Nephron (organoid): Measurements from ENCODE around the gene ZNF638.

Source experiments
- H3K27ac Mint-ChIP-seq, 3 experiments: 2 replicates each; pipeline ENCODE4 v1.8.0; 2020; ENCODE audit warnings: mixed read lengths in 3 of 3, mild to moderate bottlenecking in 2 of 3, moderate library complexity in 1 of 3
- H3K27me3 Mint-ChIP-seq: 2 replicates; pipeline ENCODE4 v1.8.0; 2021; ENCODE audit warnings: low read depth, mild to moderate bottlenecking, moderate library complexity, mixed read lengths
- H3K36me3 Mint-ChIP-seq: 2 replicates; pipeline ENCODE4 v1.8.0; 2020; ENCODE audit warnings: low read depth, mixed read lengths
- H3K4me1 Mint-ChIP-seq: 2 replicates; pipeline ENCODE4 v1.8.0; 2020; ENCODE audit warnings: mixed read lengths
- H3K4me3 Mint-ChIP-seq, 3 experiments: 2 replicates each; pipeline ENCODE4 v1.8.0; 2020; ENCODE audit warnings: mild to moderate bottlenecking in 3 of 3, mixed read lengths in 3 of 3, moderate library complexity in 2 of 3
- H3K9me3 Mint-ChIP-seq: 2 replicates; pipeline ENCODE4 v1.8.0; 2020; ENCODE audit warnings: mixed read lengths
- TF ChIP-seq, protein P1 (sequence below), 3 experiments: fragments of 200-600 bp; sonication (generic); IDR thresholded peaks; one replicate each; pipeline ENCODE4 v1.5.0; 2021; ENCODE audit warnings: antibody characterized with exemption in 3 of 3; ENCODE audit not compliant: unreplicated experiment in 3 of 3

ZNF638 gene

DNA sequence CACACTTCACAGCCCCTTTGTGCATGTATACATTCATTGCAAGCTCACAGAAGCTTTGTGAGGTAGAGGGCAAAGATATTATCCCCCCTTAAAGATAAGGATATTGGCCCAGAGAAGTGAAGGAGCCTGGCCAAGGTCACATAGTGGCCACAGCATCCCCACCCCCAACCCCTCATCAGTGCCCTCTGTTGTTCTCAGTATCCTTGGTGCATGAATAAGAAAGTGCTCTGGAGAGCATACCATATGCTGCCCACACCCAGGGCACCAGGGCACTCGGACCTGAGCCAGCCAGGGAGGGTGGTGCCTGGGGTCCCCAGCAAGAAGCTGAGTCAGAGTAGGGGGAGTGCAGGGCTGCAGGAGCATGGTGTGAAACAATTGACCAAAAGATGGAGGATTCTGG lies 125.0 kb downstream of the ZNF638 start:
- H3K27me3 Mint-ChIP-seq: peaks cover 38% of the 10 kb centered on the region
- TF ChIP-seq, protein P1, sequence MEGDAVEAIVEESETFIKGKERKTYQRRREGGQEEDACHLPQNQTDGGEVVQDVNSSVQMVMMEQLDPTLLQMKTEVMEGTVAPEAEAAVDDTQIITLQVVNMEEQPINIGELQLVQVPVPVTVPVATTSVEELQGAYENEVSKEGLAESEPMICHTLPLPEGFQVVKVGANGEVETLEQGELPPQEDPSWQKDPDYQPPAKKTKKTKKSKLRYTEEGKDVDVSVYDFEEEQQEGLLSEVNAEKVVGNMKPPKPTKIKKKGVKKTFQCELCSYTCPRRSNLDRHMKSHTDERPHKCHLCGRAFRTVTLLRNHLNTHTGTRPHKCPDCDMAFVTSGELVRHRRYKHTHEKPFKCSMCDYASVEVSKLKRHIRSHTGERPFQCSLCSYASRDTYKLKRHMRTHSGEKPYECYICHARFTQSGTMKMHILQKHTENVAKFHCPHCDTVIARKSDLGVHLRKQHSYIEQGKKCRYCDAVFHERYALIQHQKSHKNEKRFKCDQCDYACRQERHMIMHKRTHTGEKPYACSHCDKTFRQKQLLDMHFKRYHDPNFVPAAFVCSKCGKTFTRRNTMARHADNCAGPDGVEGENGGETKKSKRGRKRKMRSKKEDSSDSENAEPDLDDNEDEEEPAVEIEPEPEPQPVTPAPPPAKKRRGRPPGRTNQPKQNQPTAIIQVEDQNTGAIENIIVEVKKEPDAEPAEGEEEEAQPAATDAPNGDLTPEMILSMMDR (IDR thresholded peaks at IDR 0.05; ENCODE audit: unreplicated experiment in 3 of 3): no peak
- peaks cover 62% of the 10 kb centered on the region for H3K4me1 Mint-ChIP-seq
- H3K9me3 Mint-ChIP-seq: no peaks in the 10 kb centered on the region
- H3K36me3 Mint-ChIP-seq: no peaks in the 10 kb centered on the region
- H3K27ac Mint-ChIP-seq: peak overlapping the region in 2 of 3 experiments; percentile 19 to 82
- peak overlapping the region; percentile 48 to 56 (median 50) for H3K4me3 Mint-ChIP-seq

DNA sequence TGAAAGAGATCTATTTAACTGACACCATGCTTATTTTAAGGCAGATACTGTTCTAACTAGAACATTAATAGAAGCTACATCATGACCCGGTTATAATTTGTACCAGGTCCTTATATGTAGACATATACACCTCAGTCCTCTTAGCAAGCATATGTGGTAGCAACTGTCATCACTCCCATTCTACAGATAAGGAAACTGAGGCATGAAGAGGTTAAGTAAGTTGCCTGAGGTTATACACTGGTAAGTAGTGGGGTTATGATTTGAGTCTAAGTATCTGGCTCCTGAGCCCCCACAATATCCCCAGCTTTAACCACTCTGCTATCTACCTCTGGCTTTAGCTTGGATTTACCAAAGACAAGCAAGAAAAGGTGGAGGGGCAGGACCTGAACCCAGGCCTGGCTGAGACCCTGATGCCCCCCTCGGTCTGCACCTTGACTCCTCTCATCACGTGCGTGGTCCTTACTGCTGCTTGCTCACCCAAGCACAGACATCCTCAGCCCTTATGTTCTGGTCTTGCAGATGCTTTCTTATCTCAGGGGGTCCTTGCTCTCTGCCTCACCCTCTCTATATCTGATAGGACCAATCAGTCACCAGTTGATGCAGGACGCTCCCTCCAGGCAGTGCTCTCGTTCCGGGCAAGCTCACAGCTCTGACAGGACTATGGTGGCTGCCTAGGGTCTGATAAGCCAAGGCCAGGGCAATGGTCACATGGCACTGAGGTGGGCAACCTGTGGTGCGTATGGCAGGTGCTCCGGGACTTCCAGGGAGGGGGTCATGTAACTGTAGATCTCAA lies 125.7 kb downstream of the ZNF638 start:
- no peaks in the 10 kb centered on the region for H3K36me3 Mint-ChIP-seq
- peaks cover 39% of the 10 kb centered on the region for H3K27me3 Mint-ChIP-seq
- TF ChIP-seq, protein P1 (IDR thresholded peaks at IDR 0.05; ENCODE audit: unreplicated experiment in 3 of 3): no peak
- peak overlapping the region in 1 of 3 experiments; percentile 19 for H3K27ac Mint-ChIP-seq
- H3K9me3 Mint-ChIP-seq: no peaks in the 10 kb centered on the region
- H3K4me3 Mint-ChIP-seq: no peak overlapping the region
- H3K4me1 Mint-ChIP-seq: peaks cover 55% of the 10 kb centered on the region

DNA sequence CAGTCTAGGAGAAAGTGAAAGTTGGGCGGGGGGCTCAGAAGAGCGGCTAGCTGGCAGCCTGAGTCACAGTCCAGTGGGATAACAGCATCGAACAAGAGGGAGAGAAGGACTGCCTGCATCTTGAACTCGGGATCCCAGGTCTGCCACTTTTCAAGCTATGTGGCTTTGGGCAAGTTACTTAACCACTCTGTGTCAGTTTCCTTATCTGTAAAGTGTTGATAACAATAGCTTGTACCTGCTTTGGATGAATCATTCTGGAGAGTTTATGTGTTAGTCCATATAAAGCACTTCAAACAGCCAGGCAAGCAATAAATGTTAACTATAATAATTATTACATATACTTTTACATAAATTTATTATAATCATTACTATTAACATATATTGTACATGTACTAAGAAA lies 126.3 kb downstream of the ZNF638 start:
- H3K36me3 Mint-ChIP-seq: no peaks in the 10 kb centered on the region
- H3K27ac Mint-ChIP-seq: no peak overlapping the region
- peaks cover 38% of the 10 kb centered on the region for H3K27me3 Mint-ChIP-seq
- H3K4me1 Mint-ChIP-seq: peaks cover 49% of the 10 kb centered on the region
- H3K4me3 Mint-ChIP-seq: no peak overlapping the region
- TF ChIP-seq, protein P1 (IDR thresholded peaks at IDR 0.05; ENCODE audit: unreplicated experiment in 3 of 3): no peak
- no peaks in the 10 kb centered on the region for H3K9me3 Mint-ChIP-seq

DNA sequence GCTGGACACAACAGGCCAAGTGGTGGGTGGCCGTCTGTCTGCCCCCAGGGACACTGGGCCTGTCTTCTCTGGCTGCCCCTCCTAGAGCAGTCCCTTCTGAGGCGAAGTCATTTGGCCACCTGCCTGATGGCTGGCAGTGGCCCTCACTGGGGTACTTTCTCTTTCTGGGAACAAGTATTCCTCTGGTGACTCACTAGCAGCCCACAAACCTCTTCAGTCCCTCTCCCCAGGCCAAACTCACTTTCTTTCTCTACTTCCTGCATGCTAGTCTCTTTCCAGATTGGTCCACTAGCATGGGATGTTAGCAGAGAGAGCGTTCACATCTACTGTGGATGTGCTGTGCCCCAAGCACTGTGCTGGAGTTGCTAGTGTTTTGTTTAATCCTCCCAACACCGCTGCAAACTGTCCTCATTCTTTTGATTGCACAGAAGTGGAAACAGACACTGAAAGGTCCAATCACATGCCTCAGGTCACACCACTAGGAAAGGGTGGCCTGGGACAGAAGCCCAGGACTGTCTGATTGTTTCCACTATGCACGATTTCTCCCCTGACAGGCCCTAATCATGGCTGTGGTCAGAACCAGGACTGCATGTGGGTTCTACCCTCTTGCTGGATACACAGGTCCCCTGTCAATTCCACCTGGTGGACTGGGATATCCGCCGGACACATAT lies 127.0 kb downstream of the ZNF638 start:
- TF ChIP-seq, protein P1 (IDR thresholded peaks at IDR 0.05; ENCODE audit: unreplicated experiment in 3 of 3): no peak
- Mint-ChIP-seq H3K27me3 (peaks cover 32% of the 10 kb centered on the region), H3K4me3 (no peak overlapping the region), H3K36me3 (no peaks in the 10 kb centered on the region), H3K9me3 (no peaks in the 10 kb centered on the region), H3K4me1 (peaks cover 45% of the 10 kb centered on the region), H3K27ac (no peak overlapping the region)

DNA sequence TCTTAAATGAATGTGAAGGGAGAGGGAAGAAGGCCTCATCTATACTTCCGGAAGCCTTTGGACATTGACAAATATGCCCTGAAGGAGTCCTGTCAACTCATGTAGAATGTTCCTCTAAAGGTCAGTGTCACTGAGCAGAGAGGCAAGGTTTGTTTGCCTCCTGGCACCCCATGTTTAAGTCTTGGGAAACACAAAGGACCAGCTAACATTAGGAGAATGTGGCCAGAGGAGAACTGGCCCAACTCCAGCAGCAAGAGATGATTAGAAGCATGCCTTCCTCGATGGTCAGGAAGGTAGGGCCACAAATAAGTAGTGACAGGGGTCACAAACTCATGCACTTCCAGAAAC lies 127.5 kb downstream of the ZNF638 start:
- Mint-ChIP-seq H3K4me3 (no peak overlapping the region), H3K4me1 (peaks cover 45% of the 10 kb centered on the region), H3K36me3 (no peaks in the 10 kb centered on the region), H3K27ac (no peak overlapping the region), H3K27me3 (peaks cover 28% of the 10 kb centered on the region), H3K9me3 (no peaks in the 10 kb centered on the region)
- TF ChIP-seq, protein P1 (IDR thresholded peaks at IDR 0.05; ENCODE audit: unreplicated experiment in 3 of 3): no peak
